CD4-positive, alpha-beta T cell treated with Interleukin-17A for 4 hours (primary cell): ENCODE data around the gene CCDC68.
"Not testable (repeated sequence)": the region's sequence is repeated elsewhere in the genome, so short reads cannot be mapped to it uniquely, and the experiment has no call there.

ENCODE experiments used
- DNase-seq: peaks from one replicate; pipeline ENCODE4 v3.0.0-alpha.2; 2020; ENCODE audit warnings: mixed read lengths

Gene CCDC68, protein sequence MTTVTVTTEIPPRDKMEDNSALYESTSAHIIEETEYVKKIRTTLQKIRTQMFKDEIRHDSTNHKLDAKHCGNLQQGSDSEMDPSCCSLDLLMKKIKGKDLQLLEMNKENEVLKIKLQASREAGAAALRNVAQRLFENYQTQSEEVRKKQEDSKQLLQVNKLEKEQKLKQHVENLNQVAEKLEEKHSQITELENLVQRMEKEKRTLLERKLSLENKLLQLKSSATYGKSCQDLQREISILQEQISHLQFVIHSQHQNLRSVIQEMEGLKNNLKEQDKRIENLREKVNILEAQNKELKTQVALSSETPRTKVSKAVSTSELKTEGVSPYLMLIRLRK

DNA sequence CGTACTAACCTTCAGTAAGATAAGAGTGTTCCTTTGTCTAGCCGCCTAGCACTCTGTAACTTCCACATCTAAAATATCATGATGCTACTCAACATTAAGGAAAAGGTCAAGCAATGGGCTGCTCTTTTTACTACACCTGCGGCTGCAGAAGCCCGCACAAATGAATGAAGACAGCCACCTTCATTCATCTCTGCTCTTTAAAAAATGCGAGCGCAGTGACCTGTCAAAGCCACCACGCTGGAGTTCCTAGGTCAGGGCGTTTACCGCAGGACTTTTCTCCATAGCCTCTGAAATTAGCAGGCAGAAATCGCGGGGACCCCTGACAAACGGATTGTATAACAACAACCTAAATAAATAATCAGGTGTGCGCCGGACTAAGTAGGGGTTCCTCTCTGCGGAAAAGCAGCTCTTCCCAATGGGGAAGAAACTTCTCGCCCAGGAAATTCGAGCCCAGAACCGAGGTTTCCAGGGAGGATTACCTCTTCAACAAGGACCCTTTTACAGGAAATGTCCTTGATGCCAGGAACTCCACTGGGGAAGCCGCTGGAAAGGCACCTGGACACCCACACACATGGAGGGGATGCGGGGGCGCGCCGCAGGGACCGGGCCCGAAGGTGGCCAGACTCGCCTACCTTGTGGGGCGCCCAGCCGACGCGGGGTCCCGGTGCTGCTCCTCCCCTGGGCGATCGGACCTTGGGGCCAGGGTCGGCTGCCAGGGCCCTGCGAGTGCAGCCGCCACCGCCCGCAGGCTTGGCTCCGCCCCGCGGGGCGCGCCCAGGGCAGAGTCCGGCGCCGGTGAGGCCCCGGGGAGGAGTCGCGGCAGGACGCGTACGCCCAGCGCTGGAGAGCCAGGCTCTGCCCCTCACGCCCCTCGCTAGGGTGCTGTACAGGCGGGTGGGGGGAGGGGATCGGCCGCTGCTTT, at the start of gene CCDC68:
Gene CCDC68 (minus strand): TSS at position 758 of the 922 bp plus-strand sequence. CDS start 16,670 bp downstream, outside the sequence.
- no peak for DNase-seq

DNA sequence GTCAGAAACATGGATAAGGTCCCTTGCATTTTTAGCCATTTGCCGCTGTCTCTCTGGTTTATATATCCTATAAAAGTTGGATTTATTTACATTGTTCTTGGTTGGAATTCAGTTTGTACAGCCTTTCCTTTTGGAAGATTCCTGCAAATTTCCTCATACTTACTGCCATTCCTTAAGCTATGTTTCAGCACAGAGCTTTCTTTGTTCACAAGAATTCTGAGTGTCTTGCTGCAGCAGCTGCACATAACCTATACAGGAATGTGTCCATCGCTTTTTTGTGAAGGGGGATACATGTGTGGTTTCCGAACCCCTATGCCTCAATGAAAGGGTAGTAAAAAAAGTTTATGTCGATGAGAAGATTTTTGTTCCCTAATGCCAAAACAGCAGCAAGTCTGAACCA, 48.3 kb upstream of the CCDC68 start:
- no peak for DNase-seq

DNA sequence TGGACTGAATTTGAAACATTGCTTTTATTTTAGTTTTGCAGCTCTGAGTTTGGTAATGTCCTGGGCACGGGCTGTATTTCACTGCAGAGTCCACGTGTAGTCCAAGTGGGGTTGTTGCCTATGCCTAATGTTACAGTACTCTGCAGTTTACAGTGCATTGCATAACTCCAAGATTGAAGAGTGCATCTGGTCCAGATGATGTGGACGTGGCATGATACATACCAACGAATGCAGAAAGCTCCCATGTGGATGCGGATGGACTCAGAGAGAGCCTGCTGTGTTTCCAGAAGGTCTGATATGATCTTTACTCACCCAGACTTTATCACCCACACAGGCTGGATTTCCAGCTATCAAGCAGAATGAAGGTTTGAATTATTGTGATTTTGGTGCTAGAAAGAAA, 44.4 kb upstream of the CCDC68 start:
- DNase-seq: no peak

DNA sequence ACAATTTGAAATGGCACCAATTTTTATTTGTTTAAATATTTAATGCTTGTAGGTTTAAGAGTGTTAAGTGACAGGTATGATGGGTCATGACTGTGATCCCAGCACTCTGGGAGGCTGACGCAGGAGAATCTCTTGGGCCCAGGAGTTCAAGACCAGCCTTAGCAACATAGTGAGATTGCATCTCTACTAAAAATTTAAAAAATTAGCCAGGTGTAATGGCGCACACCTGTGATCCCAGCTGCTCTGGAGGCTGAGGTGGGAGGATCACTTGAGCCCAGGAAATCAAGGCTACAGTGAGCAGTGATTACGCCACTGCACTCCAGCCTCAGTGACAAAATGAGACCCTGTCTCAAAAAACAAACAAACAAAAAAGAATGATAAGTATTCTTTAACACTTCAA, 43.0 kb upstream of the CCDC68 start:
- DNase-seq: no peak

DNA sequence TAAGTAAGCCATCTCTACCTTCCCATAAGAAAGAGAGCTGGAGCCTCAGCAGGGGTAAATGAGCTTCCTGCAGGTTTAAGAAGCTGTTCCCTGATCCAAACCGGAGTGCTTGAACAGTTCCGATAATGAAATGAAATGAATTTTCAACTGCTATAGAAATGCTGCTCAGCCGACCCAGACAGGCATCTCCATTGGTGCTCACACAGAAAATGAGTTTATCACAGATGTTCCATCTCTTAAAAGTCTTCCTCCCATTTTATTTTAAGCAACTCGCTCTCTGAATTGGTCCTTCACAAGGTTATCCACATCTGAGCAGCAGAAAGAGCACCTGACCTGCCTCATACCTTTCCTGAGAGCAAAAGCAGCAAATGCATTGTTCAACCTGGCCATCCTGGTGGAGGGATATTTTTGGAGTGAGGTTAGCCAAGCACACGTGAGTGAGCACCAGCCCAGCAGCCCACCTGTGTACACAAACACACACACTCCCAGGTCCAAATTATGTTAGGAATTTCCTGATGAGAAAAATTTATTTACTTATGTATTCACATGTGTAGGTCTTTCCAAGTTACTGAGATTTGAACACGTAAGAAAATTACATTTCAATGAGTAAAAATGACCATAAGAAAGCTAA, 42.2 kb upstream of the CCDC68 start:
- no peak for DNase-seq

DNA sequence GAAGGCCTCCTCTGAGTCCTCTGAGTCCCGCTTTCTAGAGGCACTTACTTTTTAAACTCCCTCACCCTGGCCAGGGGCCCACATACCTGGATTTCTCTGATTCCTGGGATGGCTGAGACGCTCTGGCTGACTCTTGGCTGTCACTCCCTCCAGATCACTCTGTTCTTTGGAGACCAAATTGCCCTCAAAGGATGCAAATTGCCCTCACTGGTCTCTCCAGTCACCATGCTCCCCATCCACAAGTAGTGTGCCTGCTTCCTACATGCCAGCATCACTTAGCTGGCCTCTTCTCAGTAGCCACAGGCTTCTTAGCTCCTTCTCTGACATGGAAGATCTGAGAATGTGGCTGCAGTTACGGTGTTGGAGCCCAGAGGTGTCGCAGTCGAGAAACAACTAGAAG, 41.3 kb upstream of the CCDC68 start:
- no peak for DNase-seq

DNA sequence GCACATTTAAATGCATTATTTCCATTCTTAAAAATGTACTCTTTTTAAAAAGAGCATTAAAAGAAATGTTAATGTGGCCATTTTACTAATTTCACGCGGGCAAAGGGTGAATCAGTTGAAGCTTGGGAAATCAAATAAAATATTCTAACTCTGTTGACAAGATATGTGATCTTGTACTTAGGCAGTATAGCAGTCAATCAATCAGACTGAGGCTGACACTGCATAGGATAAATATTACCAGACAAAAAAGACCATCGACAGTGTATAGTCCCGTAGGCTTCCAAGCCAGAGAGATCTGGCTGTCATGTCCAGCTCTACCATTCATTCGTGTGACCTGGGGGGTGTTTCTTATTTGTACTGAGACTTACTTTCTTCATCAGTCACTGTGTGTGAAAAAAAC, 39.8 kb upstream of the CCDC68 start:
- DNase-seq: no peak

DNA sequence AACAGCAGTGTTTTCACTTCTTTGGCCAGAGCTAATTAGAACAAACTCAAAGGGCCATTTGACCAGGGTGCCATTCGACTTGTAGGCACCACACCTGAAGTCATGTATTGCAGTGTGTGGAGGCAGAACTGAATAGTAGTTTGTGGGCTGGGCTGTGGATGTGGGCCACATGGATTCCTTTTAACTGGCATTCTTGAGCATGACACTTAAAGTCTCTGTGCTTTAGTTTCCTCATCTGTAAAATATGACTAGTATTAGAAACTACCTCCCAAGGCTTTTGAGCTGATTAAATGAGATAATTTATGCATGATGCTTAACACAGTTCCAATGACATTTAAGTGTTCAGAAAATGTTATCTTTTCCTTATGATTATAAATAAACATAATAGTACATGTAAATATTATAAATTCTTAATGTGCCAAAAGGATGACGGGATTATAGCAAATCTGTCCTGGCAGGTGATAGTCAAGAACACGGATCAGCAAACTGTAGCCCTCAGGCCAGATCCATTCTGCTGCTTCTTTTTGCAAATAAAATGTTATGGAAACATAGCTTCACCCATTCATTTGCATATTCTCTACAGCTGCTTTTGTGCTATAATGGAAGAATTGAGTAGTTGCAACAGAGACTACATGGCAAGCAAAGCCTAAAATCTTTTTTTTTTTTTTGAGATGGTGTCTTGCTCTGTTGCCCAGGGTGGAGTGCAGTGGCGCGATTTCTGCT, 36.3 kb upstream of the CCDC68 start:
- no peak for DNase-seq

DNA sequence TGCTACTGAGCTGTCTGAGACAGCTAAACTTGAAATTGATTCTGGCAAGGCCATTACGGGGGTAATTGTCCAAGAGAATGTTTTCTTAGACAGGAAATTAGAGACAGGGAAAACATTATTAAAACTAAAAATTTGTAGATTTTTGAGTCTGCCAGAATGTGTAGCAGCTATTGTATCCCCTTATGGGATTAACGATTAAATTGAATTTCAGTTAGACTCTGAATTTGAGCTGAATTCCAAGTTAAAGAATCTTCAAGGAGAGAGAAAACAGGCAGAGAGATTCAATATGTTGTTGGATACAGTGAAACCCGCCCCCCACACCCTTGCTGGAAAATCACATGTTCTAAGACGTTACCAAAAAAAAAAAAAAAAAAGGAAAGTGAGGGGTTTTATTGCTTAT, 32.7 kb upstream of the CCDC68 start:
- DNase-seq: no peak

DNA sequence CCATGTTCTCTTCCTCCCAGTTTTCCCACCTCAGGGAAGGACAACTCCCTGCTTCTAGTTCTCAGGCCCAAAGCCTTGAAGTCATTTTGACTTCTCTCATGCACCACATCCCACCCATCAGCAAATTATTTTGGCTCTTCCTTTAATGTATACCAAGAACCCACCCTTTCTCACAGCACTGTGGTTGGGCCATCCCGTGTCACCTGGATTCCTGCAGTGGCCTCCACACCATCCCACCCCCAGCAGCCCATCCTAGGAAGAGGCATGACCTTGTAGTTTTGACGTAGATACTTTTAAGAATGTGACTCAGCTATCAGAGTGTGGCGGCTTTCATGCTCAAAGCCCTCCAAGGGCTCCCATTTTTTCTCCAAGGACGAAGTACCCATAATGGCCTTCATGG, 25.6 kb upstream of the CCDC68 start:
- DNase-seq: no peak

DNA sequence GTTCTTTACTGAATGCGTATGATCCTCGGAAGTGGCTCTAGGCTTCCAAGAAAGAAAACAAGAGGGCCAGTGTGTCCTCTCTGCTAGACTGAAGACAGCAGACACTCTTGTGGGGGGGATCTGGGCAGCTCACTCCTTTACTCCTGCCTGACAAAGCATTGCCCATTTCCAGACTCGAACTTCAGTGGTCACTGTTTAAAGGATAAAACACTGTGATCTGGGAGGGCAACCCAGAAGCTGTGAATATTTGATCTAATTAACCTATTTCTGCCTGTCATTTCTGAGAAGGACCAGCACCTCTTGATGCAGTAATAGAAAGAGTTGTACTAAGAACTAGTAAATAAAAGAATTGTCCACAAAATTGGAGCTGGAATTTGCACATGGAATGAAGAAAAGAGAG, 24.5 kb upstream of the CCDC68 start:
- no peak for DNase-seq

DNA sequence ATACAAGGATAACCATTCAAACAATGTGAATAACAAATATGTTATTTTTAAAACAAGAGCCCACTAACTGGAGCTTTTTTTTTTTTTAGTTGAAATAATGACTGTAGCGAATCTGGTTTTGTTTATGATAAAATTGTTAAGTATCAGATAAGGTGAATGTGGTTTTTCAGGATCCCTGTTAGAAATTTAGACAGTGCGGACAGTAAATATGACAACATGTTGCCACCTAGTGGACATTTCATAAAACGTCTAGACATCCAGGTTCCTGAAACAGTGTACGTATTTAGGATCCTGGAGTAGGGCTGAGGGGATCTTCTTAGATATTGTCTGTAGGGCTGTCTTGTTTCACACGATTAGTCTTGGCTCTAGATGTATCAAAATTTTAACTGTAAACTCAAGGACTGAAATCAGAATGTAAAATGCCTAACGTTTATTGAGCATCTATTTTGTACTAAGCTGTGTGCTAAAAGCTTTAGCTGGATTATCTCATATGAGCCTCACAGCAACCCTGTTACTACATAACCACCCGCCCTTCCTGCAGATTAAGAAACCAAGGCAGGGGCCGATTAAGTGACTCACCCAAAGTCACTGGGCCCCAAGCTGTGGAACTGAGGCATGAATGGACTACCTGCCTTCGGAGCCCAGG, 23.9 kb upstream of the CCDC68 start:
- no peak for DNase-seq

DNA sequence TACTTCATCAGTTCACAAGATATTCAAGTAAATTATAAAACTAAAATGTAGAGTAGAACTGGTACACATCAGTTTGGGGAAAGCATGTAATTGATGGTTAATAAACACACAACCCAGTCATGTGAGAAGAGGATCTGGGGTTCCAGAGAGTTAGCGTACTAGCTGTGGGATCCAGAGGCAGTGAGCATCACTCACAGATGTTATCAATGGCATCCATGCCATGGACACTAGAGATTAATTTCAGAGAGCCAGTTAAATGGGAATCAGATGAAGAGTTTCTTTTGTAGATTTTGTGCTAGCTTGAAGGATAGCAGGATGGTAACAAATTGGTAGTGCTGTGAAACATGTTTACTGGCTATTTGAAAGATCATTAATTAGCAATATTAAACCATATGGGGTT, 21.8 kb upstream of the CCDC68 start:
- no peak for DNase-seq

DNA sequence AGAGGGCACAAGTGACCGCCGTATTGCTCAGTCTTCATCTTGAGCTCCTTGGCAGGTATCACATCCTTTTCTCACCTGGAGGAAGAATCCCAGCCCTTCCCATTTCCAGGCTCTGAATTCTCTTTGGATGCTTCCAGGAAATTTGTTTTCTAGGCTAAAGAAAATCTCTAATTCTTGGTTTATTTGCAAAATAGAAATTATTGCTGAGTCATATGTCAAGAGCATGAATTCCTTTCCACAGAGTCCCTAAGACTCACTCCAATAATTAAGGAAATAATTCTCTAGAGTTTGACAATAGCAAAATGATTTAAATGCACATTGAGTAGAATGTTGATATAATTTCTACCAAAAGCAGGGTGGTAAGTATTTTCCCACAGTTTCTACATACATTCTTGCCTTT, 16.3 kb upstream of the CCDC68 start:
- no peak for DNase-seq

DNA sequence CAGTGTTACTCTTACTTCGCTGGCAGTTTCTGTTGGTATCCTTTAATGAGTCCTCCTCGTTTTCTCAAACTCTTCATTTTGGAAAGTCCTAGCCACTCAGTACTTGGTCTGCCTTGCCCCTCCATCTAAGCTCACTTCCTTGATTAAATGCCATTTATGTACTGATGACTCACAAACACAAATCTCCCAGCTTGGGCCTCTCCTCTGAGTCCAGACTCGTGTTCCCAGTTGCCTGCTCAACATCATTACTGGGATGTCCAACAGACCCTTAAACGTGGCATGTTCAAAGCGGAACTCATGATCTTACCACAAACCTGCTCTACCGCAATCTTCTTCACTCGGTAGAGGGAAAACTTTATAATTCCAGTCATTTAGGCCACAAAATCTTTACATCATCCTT, 13.8 kb upstream of the CCDC68 start:
- DNase-seq: no peak

DNA sequence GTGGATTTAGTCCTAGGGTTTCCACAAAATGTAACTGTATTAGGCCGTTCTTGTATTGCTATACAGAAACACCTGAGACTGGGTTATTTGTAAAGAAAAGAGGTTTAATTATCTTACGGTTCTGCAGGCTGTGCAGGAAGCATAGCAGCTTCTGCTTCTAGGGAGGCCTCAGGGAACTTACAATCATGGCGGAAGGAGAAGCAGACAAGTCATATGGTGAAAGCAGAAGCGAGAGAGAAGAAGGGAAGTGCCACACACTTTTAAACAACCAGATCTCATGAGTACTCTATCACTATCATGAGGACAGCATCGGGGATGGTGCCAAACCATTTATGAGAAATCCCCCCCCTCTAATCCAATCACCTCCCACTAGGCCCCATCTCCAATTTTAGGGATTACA, 9.5 kb upstream of the CCDC68 start:
- DNase-seq: no peak

DNA sequence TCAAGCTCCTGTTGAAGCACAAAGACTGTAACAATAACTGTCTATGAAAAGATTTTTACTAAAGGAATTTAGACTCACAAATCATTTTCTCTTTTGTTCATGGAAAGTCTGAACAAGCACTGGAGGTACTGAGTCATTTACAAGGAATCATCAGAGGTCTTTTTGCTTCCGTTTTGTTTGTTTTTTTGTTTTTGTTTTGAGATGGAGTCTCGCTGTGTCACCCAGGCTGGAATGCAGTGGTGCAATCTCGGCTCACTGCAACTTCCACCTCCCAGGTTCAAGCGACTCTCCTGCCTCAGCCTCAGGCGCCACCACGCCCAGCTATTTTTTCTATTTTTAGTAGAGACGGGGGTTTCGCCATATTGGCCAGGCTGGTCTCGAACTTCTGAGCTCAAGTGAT, 9.0 kb upstream of the CCDC68 start:
- DNase-seq: not testable (repeated sequence)

DNA sequence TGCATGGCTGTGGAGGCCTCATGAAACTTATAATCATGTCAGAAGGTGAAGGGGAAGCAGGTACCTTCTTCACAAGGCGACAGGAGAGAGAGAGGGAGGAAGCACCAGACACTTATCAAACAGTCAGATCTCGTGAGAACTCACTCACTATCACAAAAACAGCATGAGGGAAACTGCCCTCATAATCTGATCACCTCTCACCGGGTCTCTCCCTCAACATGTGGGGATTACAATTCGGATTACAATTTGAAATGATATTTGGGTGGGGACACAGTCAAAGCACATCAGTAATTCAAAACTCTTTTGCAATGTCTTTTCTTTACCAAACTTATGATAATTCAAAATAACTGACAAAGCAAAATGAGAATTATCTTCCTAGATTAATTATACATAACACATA, 8.5 kb upstream of the CCDC68 start:
- DNase-seq: no peak

DNA sequence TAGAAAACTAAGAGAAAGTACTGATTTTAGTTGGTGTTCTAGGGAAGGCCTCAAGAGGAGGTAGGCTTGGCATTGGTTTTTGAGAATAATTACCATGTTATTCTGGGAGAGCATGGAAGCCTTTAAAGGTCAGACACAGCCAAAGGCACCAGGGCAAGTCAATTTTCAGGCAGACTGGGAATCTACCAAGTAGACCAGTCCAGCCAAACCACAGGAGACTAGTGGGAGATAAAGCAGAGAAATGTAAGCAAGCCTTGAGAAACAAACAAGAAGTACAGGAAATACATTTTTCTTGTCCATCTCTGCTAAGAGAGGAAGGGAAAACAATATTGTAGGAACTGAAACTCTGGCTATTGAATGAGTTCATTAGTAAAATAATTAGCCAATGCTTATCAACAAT, 5.5 kb upstream of the CCDC68 start:
- DNase-seq: no peak

DNA sequence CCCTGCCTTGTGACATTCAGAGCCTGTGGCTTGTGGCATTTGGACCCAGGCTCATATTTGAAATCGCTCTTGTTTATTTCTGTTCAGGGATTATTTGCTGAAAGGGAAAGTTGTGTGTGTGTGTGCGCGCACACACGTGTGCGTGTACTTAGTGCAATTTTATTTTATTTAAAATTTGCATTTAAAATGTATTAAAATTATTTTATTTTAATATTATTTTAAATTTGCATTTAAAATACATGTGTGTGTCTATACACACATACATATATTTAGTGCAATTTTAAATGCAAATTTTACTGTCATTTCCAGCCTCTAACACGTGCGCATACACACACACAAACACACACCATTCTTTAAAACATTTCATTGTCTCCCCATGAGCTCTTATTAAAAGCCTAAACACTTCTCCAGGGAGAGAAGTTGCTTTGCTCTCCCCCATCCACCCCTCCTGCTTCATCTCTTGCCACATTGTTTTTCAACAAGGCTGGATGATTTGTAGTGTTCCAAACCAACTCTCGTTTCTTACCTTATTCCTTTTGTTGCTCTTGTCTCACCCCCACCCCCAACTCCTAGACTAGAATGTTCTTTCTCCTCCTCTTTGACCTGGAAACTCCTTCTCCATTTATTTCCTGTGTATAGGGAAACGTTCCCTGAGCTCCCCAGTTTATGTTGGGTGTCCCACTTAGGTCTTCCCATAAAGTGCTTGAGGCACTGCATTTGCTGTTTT, 3.8 kb upstream of the CCDC68 start:
- DNase-seq: no peak

DNA sequence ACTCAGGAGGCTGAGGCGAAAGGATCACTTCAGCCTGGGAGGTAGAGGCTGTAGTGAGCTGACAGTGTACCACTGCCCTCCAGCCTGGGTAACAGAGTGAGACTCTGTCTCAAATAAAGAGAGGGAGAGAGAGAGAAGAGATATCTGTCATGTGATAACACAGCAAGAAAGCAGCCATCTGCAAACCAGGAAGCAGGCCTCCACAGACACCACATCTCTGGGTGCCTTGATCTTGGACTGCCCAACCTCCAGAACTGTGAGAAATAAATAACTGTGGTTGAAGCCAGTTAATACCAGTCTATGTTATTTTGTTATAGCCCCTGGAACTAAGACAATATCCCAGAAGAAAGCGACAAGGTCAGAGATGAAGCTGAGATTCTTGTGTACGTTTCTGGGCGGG, 2.6 kb upstream of the CCDC68 start:
- no peak for DNase-seq

DNA sequence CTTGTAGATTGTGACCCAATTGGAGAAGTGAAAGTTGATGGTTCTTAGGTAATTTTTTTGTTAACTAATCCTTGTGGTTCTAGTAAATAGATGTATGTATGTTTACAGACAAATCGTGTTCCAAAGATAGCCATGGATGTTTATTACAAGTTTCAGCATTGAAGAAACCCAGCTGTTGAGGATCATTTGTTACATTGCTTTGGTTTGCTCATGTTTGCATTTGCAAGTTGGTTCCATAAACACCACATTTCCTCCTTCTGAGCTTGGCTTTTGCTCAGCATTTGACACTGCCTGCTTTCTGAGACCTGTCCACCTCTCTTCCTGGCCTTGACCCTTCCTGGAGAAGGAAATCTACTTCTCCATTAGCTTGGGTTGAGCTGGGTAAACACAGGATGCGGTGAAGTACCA, 1.8 kb upstream of the CCDC68 start:
- DNase-seq: no peak
